Smooth muscle cell (in vitro differentiated cells): ENCODE results near the gene SAPCD2. TPM values are rescaled to one million over a fixed set of nuclear protein-coding genes. Genes with fewer than 3 reads are reported as not detected.

Experiments used
- DNase-seq: peaks from one replicate; lab custom pipeline; 2025; ENCODE audit not compliant: unreplicated experiment; lab: John Stamatoyannopoulos, UW
- H2AFZ ChIP-seq: fragments of 200-600 bp; sonication (generic); 2 replicates; pipeline ENCODE4 v1.6.0; 2016; ENCODE audit warnings: antibody characterized with exemption, low read depth, mild to moderate bottlenecking
- H3F3A ChIP-seq: fragments of 200-600 bp; sonication (generic); 2 replicates; pipeline ENCODE4 v1.6.0; 2017; ENCODE audit warnings: antibody characterized with exemption, low read depth
- H3K27ac ChIP-seq: fragments of 200-600 bp; sonication (generic); 2 replicates; pipeline ENCODE4 v1.5.1; 2016; ENCODE audit warnings: low read depth, mild to moderate bottlenecking
- H3K27me3 ChIP-seq: fragments of 200-600 bp; sonication (generic); 2 replicates; pipeline ENCODE4 v1.6.1; 2016; ENCODE audit warnings: low read depth, mild to moderate bottlenecking
- H3K36me3 ChIP-seq: fragments of 200-600 bp; sonication (generic); 2 replicates; pipeline ENCODE4 v1.5.1; 2016; ENCODE audit warnings: low read depth
- H3K4me1 ChIP-seq: fragments of 200-600 bp; sonication (generic); 2 replicates; pipeline ENCODE4 v1.5.1; 2016; ENCODE audit warnings: low read depth
- H3K4me2 ChIP-seq: fragments of 200-600 bp; sonication (generic); 2 replicates; pipeline ENCODE4 v1.6.0; 2016; ENCODE audit warnings: mild to moderate bottlenecking
- H3K4me3 ChIP-seq: fragments of 200-600 bp; sonication (generic); 2 replicates; pipeline ENCODE4 v1.5.1; 2016; ENCODE audit warnings: mild to moderate bottlenecking
- H3K79me2 ChIP-seq: fragments of 200-600 bp; sonication (generic); 2 replicates; pipeline ENCODE4 v1.6.0; 2016; ENCODE audit warnings: low read depth, mild to moderate bottlenecking
- H3K9ac ChIP-seq: fragments of 200-600 bp; sonication (generic); 2 replicates; pipeline ENCODE4 v1.6.0; 2016; ENCODE audit warnings: low read depth
- H3K9me3 ChIP-seq: fragments of 200-600 bp; sonication (generic); replicated peaks from 2 replicates; pipeline ENCODE4 v1.5.1; 2016; ENCODE audit warnings: low read depth
- H4K20me1 ChIP-seq: fragments of 200-600 bp; sonication (generic); 2 replicates; pipeline ENCODE4 v1.6.0; 2016; ENCODE audit warnings: low read depth
- CTCF ChIP-seq: fragments of 200-600 bp; sonication (generic); IDR thresholded peaks from 2 replicates; pipeline ENCODE4 v1.5.1; 2017; ENCODE audit warnings: borderline replicate concordance, mild to moderate bottlenecking, antibody characterized with exemption; ENCODE audit not compliant: insufficient read depth, poor library complexity, severe bottlenecking
- WGBS: methylation state at CpG from one replicate; pipeline ENCODE4 v1.1.7; 2016; ENCODE audit warnings: low lambda C conversion rate; 5-methylcytosine and 5-hydroxymethylcytosine counted together
- polyA plus RNA-seq: library from polyadenylated mRNA; unstranded; fragments of >200 nt; fragmentation: Nextera tagmentation; extraction: Ambion mirVana; gene quantifications from 2 replicates; pipeline ENCODE4 v1.2.1, GENCODE V29; 2016
- small RNA-seq: library from RNA; depleted of rRNA; stranded (forward); fragments of <200 nt; gene quantifications from one replicate; pipeline ENCODE3, GENCODE V24; 2014
- total RNA-seq: library from RNA; depleted of rRNA; stranded (reverse); fragments of >200 nt; gene quantifications from 2 replicates; pipeline ENCODE4 v1.2.3, GENCODE V29; 2014

The SAPCD2 gene
- total and polyA plus RNA-seq, 2 experiments from 2014 or later: 1.9 to 3.9 TPM

- no peaks in the 10 kb centered on the region for H3F3A ChIP-seq
- H4K20me1 ChIP-seq: no peaks in the 10 kb centered on the region
- TF ChIP-seq CTCF: no peak
- H3K36me3 ChIP-seq: no peaks in the 10 kb centered on the region
- H3K4me3 ChIP-seq: no peak overlapping the region
- H3K79me2 ChIP-seq: no peaks in the 10 kb centered on the region
- H3K9ac ChIP-seq: no peak overlapping the region
- H3K9me3 ChIP-seq: no peaks in the 10 kb centered on the region
- H3K27me3 ChIP-seq: no peaks in the 10 kb centered on the region
- no peak overlapping the region for H2AFZ ChIP-seq
- 86% methylated on average over 33 of the region's 67 CpGs for WGBS
- no peaks in the 10 kb centered on the region for H3K4me1 ChIP-seq
- no peak for DNase-seq
- no peak overlapping the region for H3K27ac ChIP-seq
- no peak overlapping the region for H3K4me2 ChIP-seq
Measured at GRCh38 chr9:137012694-137013570, 57.4 kb downstream of the SAPCD2 start.

Small RNA genes within 50 kb of the gene (small RNA-seq; reads per million reads assigned to genes)
- not detected for gene RF00153

Other genes with a start within 250 kb of the SAPCD2 start
Only the 30 nearest of the 36 such genes appear.
- gene TRAF2, start 184.0 kb downstream of the SAPCD2 start, total RNA-seq: 6.2 and 7.0 TPM in 2 replicates
- 15.9 and 18.0 TPM in 2 replicates for gene TRAF2, start 184.0 kb downstream of the SAPCD2 start, polyA plus RNA-seq
- 70.5 and 103 TPM in 2 replicates for gene FBXW5, start 125.8 kb downstream of the SAPCD2 start, total RNA-seq
- 105 and 109 TPM in 2 replicates for gene FBXW5, start 125.8 kb downstream of the SAPCD2 start, polyA plus RNA-seq
- not detected in 2 replicates for gene C8G, start 125.3 kb downstream of the SAPCD2 start, total RNA-seq
- 1.4 TPM in 1 of 2 replicates, not detected in the other for gene C8G, start 125.3 kb downstream of the SAPCD2 start, polyA plus RNA-seq
- gene LCN12, start 118.3 kb downstream of the SAPCD2 start, total RNA-seq: not detected in 2 replicates
- gene LCN12, start 118.3 kb downstream of the SAPCD2 start, polyA plus RNA-seq: not detected in 2 replicates
- gene PTGDS, start 93.1 kb downstream of the SAPCD2 start, total RNA-seq: 119 and 145 TPM in 2 replicates
- 597 and 611 TPM in 2 replicates for gene PTGDS, start 93.1 kb downstream of the SAPCD2 start, polyA plus RNA-seq
- gene LCNL1, start 87.6 kb downstream of the SAPCD2 start, total RNA-seq: 0.67 and 1.1 TPM in 2 replicates
- 0.85 and 0.89 TPM in 2 replicates for gene LCNL1, start 87.6 kb downstream of the SAPCD2 start, polyA plus RNA-seq
- gene PAXX, start 78.1 kb downstream of the SAPCD2 start, total RNA-seq: 27.4 and 29.0 TPM in 2 replicates
- 61.4 and 62.0 TPM in 2 replicates for gene PAXX, start 78.1 kb downstream of the SAPCD2 start, polyA plus RNA-seq
- gene CLIC3, start 74.0 kb downstream of the SAPCD2 start, total RNA-seq: 15.2 and 36.8 TPM in 2 replicates
- 43.9 and 69.9 TPM in 2 replicates for gene CLIC3, start 74.0 kb downstream of the SAPCD2 start, polyA plus RNA-seq
- gene ABCA2, start 42.3 kb downstream of the SAPCD2 start, total RNA-seq: 15.9 and 23.0 TPM in 2 replicates
- gene ABCA2, start 42.3 kb downstream of the SAPCD2 start, polyA plus RNA-seq: 26.2 and 29.0 TPM in 2 replicates
- gene FUT7, start 38.5 kb downstream of the SAPCD2 start, total RNA-seq: not detected in 2 replicates
- gene FUT7, start 38.5 kb downstream of the SAPCD2 start, polyA plus RNA-seq: 0.51 TPM in 1 of 2 replicates, not detected in the other
- 5.9 and 9.9 TPM in 2 replicates for gene NPDC1, start 24.4 kb downstream of the SAPCD2 start, total RNA-seq
- gene NPDC1, start 24.4 kb downstream of the SAPCD2 start, polyA plus RNA-seq: 19.3 and 38.8 TPM in 2 replicates
- gene ENTPD2, start 16.5 kb downstream of the SAPCD2 start, total RNA-seq: not detected in 2 replicates
- 0.30 and 0.78 TPM in 2 replicates for gene ENTPD2, start 16.5 kb downstream of the SAPCD2 start, polyA plus RNA-seq
- 5.8 and 7.2 TPM in 2 replicates for gene UAP1L1, start 7.0 kb upstream of the SAPCD2 start, total RNA-seq
- 22.5 and 23.8 TPM in 2 replicates for gene UAP1L1, start 7.0 kb upstream of the SAPCD2 start, polyA plus RNA-seq
- gene MAN1B1, start 16.4 kb upstream of the SAPCD2 start, total RNA-seq: 62.9 and 70.9 TPM in 2 replicates
- gene MAN1B1, start 16.4 kb upstream of the SAPCD2 start, polyA plus RNA-seq: 97.1 and 109 TPM in 2 replicates
- gene DPP7, start 44.2 kb upstream of the SAPCD2 start, total RNA-seq: 50.6 and 51.4 TPM in 2 replicates
- 170 and 171 TPM in 2 replicates for gene DPP7, start 44.2 kb upstream of the SAPCD2 start, polyA plus RNA-seq
- not detected in 2 replicates for gene GRIN1, start 68.6 kb upstream of the SAPCD2 start, total RNA-seq
- 0.44 TPM in 1 of 2 replicates, not detected in the other for gene GRIN1, start 68.6 kb upstream of the SAPCD2 start, polyA plus RNA-seq
- not detected in 2 replicates for gene LRRC26, start 99.5 kb upstream of the SAPCD2 start, total RNA-seq
- gene LRRC26, start 99.5 kb upstream of the SAPCD2 start, polyA plus RNA-seq: not detected in 2 replicates
- gene TMEM210, start 101.5 kb upstream of the SAPCD2 start, total RNA-seq: not detected in 2 replicates
- not detected in 2 replicates for gene TMEM210, start 101.5 kb upstream of the SAPCD2 start, polyA plus RNA-seq
- 12.6 and 16.3 TPM in 2 replicates for gene ANAPC2, start 118.0 kb upstream of the SAPCD2 start, total RNA-seq
- 6.6 and 17.6 TPM in 2 replicates for gene ANAPC2, start 118.0 kb upstream of the SAPCD2 start, polyA plus RNA-seq
- 32.7 and 69.5 TPM in 2 replicates for gene SSNA1, start 118.1 kb upstream of the SAPCD2 start, total RNA-seq
- 84.9 and 94.1 TPM in 2 replicates for gene SSNA1, start 118.1 kb upstream of the SAPCD2 start, polyA plus RNA-seq
- 4.0 and 6.9 TPM in 2 replicates for gene TPRN, start 130.2 kb upstream of the SAPCD2 start, total RNA-seq
- 15.0 and 19.0 TPM in 2 replicates for gene TPRN, start 130.2 kb upstream of the SAPCD2 start, polyA plus RNA-seq
- gene TMEM203, start 135.1 kb upstream of the SAPCD2 start, total RNA-seq: 30.2 and 31.0 TPM in 2 replicates
- 53.0 and 55.1 TPM in 2 replicates for gene TMEM203, start 135.1 kb upstream of the SAPCD2 start, polyA plus RNA-seq
- 3.2 and 6.5 TPM in 2 replicates for gene NDOR1, start 135.1 kb upstream of the SAPCD2 start, total RNA-seq
- gene NDOR1, start 135.1 kb upstream of the SAPCD2 start, polyA plus RNA-seq: 7.7 and 12.5 TPM in 2 replicates
- gene RNF208, start 151.7 kb upstream of the SAPCD2 start, total RNA-seq: 0.36 and 0.49 TPM in 2 replicates
- gene RNF208, start 151.7 kb upstream of the SAPCD2 start, polyA plus RNA-seq: 1.4 and 1.9 TPM in 2 replicates
- gene CYSRT1, start 154.6 kb upstream of the SAPCD2 start, total RNA-seq: 2.2 and 2.3 TPM in 2 replicates
- gene CYSRT1, start 154.6 kb upstream of the SAPCD2 start, polyA plus RNA-seq: 1.3 and 2.4 TPM in 2 replicates
- gene RNF224, start 156.9 kb upstream of the SAPCD2 start, total RNA-seq: not detected in 2 replicates
- not detected in 2 replicates for gene RNF224, start 156.9 kb upstream of the SAPCD2 start, polyA plus RNA-seq
- not detected in 2 replicates for gene SLC34A3, start 160.3 kb upstream of the SAPCD2 start, total RNA-seq
- gene SLC34A3, start 160.3 kb upstream of the SAPCD2 start, polyA plus RNA-seq: not detected in 2 replicates
- 154 and 164 TPM in 2 replicates for gene TUBB4B, start 170.7 kb upstream of the SAPCD2 start, total RNA-seq
- gene TUBB4B, start 170.7 kb upstream of the SAPCD2 start, polyA plus RNA-seq: 317 and 331 TPM in 2 replicates
- gene STPG3, start 180.7 kb upstream of the SAPCD2 start, total RNA-seq: not detected in 2 replicates
- not detected in 2 replicates for gene STPG3, start 180.7 kb upstream of the SAPCD2 start, polyA plus RNA-seq
- gene NELFB, start 184.8 kb upstream of the SAPCD2 start, total RNA-seq: 23.3 and 31.8 TPM in 2 replicates
- 60.9 and 66.6 TPM in 2 replicates for gene NELFB, start 184.8 kb upstream of the SAPCD2 start, polyA plus RNA-seq